H1 (cell line): ENCODE measurements around the gene SLC9A3.

Experiments used
- CTCF ChIP-seq, 3 experiments: IDR thresholded peaks; 1 replicate in 2 of 3; 2 replicates in 1 of 3; pipeline versions ENCODE4 v1.5.1 to v1.6.1; 2011; ENCODE audit warnings: low read length in 3 of 3, mild to moderate bottlenecking in 3 of 3, inconsistent platforms in 2 of 3, low read depth in 1 of 3, moderate library complexity in 1 of 3; ENCODE audit not compliant: insufficient read depth in 1 of 3; ENCODE audit errors: control extremely low read depth in 1 of 3
- HDAC6 ChIP-seq: IDR thresholded peaks from one replicate; pipeline ENCODE4 v1.7.1; 2012; ENCODE audit warnings: low read depth, mild to moderate bottlenecking, inconsistent platforms, low read length, moderate library complexity
- JUN ChIP-seq: IDR thresholded peaks from 2 replicates; pipeline ENCODE4 v1.6.1; 2011; ENCODE audit warnings: low read depth, mild to moderate bottlenecking, improper control_type of control experiment, low read length
- MAFK ChIP-seq: IDR thresholded peaks from 2 replicates; pipeline ENCODE4 v1.6.1; 2012; ENCODE audit warnings: low read depth, mild to moderate bottlenecking, improper control_type of control experiment, low read length
- PHF8 ChIP-seq: fragments of 200-600 bp; sonication (generic); conservative IDR thresholded peaks from 2 replicates; pipeline ENCODE4 v1.7.1; 2012; ENCODE audit warnings: low read depth, mild to moderate bottlenecking, inconsistent platforms, low read length, moderate library complexity
- RNF2 ChIP-seq: fragments of 200-900, 300-1000 bp; sonication (generic); IDR thresholded peaks from 2 replicates; pipeline ENCODE4 v1.7.1; 2016; ENCODE audit warnings: borderline replicate concordance, low read depth, mild to moderate bottlenecking, antibody characterized with exemption, low read length; ENCODE audit not compliant: poor library complexity, severe bottlenecking; ENCODE audit errors: missing control alignments
- SIX5 ChIP-seq: IDR thresholded peaks from 2 replicates; pipeline ENCODE4 v1.6.1; 2011; ENCODE audit warnings: mild to moderate bottlenecking, low read depth, low read length
- YY1 ChIP-seq: IDR thresholded peaks from 2 replicates; pipeline ENCODE4 v1.6.1; 2011; ENCODE audit warnings: low read depth, mild to moderate bottlenecking, low read length
- ZNF274 ChIP-seq: IDR thresholded peaks from 2 replicates; pipeline ENCODE4 v1.7.0; 2012; ENCODE audit warnings: low read length, borderline replicate concordance; ENCODE audit errors: extremely low read depth

GRCh38 chr5:475704-476101, 48.5 kb downstream of the SLC9A3 start:
- TF ChIP-seq ZNF274 (no peak), CTCF (IDR thresholded peaks at IDR 0.05; ENCODE audit: control extremely low read depth in 1 of 3, insufficient read depth in 1 of 3, low read depth in 1 of 3, low read length in 3 of 3) (no peak), YY1 (no peak), HDAC6 (no peak), RNF2 (no peak), JUN (no peak), PHF8 (no peak), SIX5 (no peak), MAFK (no peak)
